ENCODE results near the gene ERCC1.
"Not testable (repeated sequence)": the region's sequence is repeated elsewhere in the genome, so short reads cannot be mapped to it uniquely, and the experiment has no call there.

The ERCC1 gene

GRCh38 chr19:45442408-45442777 is 18.7 kb upstream of the ERCC1 start:
- no peak for TF ChIP-seq CTCF (IDR thresholded peaks at IDR 0.05; ENCODE audit: low read length, missing control alignments)
- DNase-seq (ENCODE audit: low read depth): no peak
- H3K4me3 ChIP-seq (replicated peaks; ENCODE audit: low read depth, low read length): no peak overlapping the region

- peak; percentile 57 for DNase-seq (ENCODE audit: low read depth)
- no peak for TF ChIP-seq CTCF (IDR thresholded peaks at IDR 0.05; ENCODE audit: low read length, missing control alignments)
- H3K4me3 ChIP-seq (replicated peaks; ENCODE audit: low read depth, low read length): no peak overlapping the region
These were observed 17.3 kb upstream of the ERCC1 start for GRCh38 chr19:45440873-45441654.

- peak overlapping the region; percentile 48 for H3K4me3 ChIP-seq (replicated peaks; ENCODE audit: low read depth, low read length)
- DNase-seq (ENCODE audit: low read depth): no peak
- no peak for TF ChIP-seq CTCF (IDR thresholded peaks at IDR 0.05; ENCODE audit: low read length, missing control alignments)
These were observed 16.5 kb upstream of the ERCC1 start for GRCh38 chr19:45440259-45440638.

- TF ChIP-seq CTCF (IDR thresholded peaks at IDR 0.05; ENCODE audit: low read length, missing control alignments): peak; percentile 75
- DNase-seq (ENCODE audit: low read depth): peak; percentile 73
- peak overlapping the region; percentile 48 for H3K4me3 ChIP-seq (replicated peaks; ENCODE audit: low read depth, low read length)
These were observed 16.0 kb upstream of the ERCC1 start for GRCh38 chr19:45439569-45440258.

- no peak for TF ChIP-seq CTCF (IDR thresholded peaks at IDR 0.05; ENCODE audit: low read length, missing control alignments)
- no peak for DNase-seq (ENCODE audit: low read depth)
- H3K4me3 ChIP-seq (replicated peaks; ENCODE audit: low read depth, low read length): peak overlapping the region; percentile 48
These were observed 15.5 kb upstream of the ERCC1 start for GRCh38 chr19:45439190-45439568.

GRCh38 chr19:45437328-45437727 is 13.6 kb upstream of the ERCC1 start:
- H3K4me3 ChIP-seq (replicated peaks; ENCODE audit: low read depth, low read length): no peak overlapping the region
- no peak for DNase-seq (ENCODE audit: low read depth)
- TF ChIP-seq CTCF (IDR thresholded peaks at IDR 0.05; ENCODE audit: low read length, missing control alignments): no peak

- H3K4me3 ChIP-seq (replicated peaks; ENCODE audit: low read depth, low read length); DNase-seq (ENCODE audit: low read depth): not testable (repeated sequence)
These were observed 8.8 kb upstream of the ERCC1 start for GRCh38 chr19:45432543-45432942.

- H3K4me3 ChIP-seq (replicated peaks; ENCODE audit: low read depth, low read length): not testable (repeated sequence)
- DNase-seq (ENCODE audit: low read depth): peak; percentile 77
These were observed 7.3 kb upstream of the ERCC1 start for GRCh38 chr19:45431008-45431407.

GRCh38 chr19:45429896-45430295 is 6.2 kb upstream of the ERCC1 start:
- DNase-seq (ENCODE audit: low read depth); H3K4me3 ChIP-seq (replicated peaks; ENCODE audit: low read depth, low read length): not testable (repeated sequence)

Measured in fibroblast of pulmonary artery (primary cell).